ENCODE results near the gene POLR2L.

Gene POLR2L

DNA sequence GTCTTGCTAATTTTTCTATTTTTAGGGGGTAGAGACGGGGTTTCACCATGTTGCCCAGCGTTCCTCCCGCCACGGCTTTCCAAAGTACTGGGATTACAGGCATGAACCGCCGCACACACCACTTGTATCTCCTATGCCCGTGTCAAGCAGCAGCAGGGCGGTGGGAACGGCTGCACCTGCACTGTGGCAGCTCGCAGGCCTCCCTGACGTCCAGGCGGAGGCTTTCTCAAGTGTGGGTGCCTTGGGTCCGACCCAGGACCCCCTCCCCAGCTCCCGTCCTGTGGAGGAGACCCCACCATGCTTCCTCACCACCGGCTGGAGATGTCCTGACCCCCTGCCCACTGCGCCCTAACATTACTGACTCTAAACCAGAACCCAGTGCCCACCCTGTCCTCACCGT is 26.1 kb upstream of the POLR2L start:
- no peak for DNase-seq

DNA sequence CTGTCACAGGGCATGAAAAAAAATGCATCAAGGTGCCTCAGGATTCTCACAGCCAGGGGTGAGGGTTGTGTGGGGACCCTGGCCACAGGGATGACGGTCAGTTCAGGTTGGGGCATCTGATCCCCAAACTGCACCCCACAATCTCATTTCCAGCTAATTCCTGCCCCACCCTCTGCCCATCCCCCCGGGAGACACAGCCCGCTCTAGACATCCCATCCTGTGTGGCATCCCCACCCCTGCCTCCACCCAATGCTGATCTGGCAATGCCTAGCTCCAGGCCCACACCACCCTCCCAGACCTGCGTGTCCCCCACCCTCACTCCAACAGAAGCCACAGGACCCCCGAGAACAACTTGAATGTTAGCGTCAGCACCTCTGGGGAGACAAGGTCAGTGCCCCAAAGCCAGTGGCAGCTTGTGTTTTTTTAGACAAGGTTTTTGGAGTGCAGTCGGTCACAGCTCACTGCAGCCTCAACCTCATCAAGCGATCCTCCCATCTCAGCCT is 25.6 kb upstream of the POLR2L start:
- no peak for DNase-seq

DNA sequence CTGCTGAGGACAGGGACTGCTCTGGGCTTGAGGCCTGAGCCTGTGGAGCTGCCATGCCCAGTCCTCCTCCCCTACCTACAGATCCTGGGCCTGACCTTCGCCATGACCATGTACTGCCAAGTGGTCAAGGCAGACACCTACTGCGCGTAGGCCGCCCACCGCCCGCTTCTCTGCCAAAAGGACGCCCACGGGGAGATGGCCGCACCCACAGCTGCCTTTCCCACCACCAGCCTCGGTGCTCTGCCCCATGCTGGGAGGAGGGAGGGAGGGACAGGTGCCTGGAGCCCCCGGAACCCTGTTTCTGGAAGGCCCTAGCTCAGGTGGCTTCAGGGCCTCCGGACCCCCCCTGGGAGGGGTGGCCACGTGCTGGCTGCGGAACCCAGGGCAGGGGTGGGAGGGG is 24.2 kb upstream of the POLR2L start:
- DNase-seq = no peak

DNA sequence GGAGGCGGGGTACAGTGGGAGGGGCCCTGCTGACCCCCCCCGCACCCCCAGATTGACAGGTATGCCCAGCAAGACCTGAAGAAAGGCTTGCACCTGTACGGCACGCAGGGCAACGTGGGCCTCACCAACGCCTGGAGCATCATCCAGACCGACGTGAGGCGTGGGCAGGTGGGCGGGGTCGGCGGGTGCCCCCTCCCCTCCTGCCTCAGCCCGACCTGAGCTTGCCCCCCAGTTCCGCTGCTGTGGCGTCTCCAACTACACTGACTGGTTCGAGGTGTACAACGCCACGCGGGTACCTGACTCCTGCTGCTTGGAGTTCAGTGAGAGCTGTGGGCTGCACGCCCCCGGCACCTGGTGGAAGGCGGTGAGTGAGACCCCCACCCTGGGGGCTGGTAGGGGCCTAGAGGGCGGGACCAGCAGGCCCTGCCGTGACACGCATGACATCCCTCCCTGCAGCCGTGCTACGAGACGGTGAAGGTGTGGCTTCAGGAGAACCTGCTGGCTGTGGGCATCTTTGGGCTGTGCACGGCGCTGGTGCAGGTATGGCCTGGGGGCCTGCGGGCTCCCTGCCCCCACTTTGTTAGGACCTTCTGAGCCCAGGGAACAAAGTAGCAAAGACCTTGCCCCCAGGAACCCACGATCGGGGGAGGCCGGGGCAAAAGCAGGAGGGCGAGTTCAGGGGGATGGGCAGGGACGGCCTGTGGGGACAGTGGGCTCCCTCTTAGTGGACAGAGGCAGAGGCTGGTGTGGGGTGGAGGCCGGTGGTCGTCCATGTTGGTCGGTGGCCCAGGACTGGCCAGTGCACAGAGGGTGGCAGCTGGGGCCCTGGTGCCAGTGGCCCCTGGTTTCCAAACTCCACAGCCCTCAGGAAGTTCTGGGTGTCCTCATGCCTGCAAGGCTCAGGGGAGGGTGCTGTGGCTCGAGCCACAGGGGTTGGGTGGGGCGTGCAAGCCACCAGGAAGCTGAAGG is 23.4 kb upstream of the POLR2L start:
- DNase-seq = no peak

DNA sequence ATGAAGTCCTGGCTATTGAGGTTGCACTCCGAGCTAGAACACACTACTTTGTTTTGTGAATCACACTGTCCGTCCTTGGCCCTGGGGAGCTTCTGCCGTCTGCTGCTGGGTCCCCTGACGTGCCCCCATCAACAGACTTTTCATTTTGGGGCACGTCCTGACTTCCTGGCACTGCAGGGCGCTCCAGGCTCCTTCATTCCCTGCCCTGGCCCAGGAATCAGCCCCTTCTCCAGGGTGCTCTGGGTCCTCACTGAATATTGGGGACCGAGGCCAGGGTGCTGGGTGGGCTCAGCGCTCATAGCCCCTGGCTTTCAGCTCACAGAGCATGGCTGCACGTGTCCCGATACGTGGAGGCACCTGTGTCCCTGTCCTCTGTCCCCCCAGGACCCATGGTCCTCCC is 22.6 kb upstream of the POLR2L start:
- DNase-seq = no peak

DNA sequence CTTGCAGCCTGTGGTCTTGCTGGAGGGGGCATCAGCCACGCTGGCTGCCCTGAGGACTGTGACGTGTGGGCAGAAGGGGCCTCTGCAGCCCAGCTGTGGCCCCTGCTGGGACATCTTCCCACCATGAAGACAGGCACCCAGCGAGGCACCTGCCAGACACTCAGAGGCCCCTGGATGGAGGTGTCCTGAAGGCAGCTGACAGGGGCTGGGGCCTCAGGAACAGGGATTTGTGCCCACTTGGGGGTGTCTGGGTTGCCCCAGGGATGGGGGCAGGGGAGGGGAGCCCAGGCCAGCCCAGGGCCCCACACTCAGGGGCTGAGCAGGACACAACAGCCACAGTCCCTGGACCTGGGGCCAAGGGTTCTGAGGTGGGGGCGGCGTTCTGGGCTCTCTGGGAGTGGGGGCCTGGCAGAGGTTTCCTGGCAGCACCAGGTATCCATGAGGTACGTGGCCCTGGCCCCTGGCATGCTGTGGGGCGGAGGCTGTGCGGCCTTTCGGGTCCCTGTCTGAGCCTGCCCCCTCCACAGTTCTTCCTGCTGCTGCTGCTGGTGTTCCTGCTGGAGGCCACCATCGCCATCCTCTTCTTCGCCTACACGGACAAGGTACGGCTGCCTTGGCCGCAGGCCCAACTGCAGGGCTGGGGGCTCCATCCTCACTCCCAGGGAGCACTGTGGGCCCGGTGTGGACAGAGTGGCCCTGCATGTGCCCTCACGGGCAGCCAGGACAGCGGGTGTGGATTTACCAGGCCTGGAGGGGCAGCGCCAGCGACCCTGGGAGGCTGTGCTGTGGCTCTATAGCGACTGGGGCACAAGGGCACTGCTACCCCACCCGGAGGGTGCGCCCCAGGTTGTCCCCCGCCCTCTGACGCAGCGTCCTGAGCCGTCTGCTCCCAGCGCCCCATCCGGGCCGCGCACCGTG is 21.8 kb upstream of the POLR2L start:
- DNase-seq = no peak

DNA sequence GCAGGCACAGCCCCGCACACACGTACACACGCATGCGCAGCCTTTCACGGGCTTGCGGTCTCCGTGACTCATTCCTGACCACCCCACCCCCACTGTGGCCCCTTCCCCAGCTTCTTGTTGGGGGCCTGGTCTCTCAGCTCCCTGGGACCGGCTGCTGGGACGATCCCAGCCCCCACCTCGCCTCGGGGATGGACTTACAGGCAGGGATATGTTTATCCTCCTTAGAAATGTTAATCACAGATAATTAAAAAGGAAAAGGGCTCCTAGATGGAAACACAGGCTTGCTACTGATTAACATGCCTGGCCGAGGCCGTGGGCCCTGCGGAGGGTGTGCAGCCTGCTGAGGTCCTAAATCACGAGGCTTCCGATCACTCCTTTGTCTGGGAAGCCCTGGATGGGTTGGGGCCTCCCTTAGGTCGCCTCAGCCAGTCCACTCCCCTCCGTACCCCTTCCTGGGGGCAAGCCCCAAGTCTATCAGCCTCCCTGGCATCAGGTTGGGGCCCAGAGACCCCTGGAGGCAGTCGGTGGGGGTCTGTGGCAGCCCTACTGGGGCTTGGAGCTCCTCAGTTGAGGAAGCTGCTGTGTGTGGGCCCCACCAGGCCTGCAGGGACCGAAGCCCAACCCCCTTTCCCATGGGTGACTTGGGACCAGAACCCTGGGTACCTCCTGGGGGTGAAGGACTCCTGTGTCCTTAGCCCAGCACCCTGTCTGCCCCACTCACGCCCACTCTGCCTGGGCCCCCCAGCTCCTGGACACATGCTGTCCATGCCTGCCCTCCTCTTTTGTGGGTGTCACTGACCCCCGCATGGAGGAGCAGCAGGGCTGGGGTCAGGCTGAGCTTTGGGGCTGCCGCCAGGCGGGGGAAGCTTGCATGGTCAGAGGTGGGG is 20.9 kb upstream of the POLR2L start:
- DNase-seq = no peak

DNA sequence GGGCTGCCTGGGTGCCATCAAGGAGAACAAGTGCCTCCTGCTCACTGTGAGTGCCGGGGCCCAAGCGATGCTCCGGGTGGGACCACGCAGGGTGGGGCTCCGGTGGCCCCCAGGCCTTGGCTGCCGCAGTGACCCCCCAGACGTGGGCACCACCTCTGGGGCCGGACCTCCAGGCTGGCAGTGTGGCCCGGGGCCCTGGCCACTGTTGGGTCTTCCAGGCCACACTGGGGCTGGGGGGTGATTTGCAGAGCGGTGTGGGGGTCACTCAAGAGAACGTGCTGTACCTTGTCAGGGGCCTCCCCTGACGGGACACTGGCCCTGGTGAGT is 20.3 kb upstream of the POLR2L start:
- DNase-seq = no peak

DNA sequence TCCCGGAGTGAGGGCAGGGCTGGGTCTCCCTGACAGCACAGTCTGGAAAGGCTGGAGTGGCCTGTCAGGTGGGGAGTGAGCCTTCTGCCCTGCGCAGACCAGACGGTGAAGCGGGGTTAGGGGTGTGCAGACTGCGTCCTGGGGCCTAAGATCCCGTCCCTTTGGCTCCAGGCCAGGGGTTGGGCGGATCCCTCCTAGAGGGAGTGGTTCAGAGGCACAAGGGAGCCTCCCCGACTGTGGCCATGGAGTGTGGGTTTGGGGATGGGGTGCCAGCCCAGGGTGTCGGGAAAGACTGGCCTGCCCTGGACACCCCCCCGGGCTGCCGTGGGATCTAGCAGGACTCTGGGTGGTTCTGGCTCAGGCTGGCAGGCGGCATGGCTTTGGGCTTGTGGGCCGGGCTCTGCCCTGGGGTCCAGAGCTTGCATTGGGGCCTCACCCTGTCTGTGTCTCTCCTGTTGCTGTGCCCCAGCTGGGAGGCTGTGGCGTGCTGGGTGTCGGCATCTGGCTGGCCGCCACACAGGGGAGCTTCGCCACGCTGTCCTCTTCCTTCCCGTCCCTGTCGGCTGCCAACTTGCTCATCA is 19.8 kb upstream of the POLR2L start:
- no peak for DNase-seq

DNA sequence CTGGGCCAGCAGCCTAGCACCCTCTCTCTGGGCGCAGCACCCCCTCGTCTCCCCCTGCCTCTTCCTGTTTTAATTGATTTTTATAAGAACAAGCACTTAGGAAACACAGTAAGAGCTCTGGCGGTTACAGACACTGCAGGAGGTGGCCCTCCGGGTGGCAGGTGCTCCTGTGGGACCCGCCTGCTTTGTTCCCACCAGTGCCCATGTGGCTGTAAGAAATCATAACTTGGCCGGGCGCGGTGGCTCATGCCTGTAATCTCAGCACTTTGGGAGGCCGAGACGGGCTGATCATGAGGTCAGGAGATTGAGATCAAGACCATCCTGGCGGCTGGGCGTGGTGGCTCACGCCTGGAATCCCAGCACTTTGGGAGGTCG is 18.8 kb upstream of the POLR2L start:
- DNase-seq = no peak

DNA sequence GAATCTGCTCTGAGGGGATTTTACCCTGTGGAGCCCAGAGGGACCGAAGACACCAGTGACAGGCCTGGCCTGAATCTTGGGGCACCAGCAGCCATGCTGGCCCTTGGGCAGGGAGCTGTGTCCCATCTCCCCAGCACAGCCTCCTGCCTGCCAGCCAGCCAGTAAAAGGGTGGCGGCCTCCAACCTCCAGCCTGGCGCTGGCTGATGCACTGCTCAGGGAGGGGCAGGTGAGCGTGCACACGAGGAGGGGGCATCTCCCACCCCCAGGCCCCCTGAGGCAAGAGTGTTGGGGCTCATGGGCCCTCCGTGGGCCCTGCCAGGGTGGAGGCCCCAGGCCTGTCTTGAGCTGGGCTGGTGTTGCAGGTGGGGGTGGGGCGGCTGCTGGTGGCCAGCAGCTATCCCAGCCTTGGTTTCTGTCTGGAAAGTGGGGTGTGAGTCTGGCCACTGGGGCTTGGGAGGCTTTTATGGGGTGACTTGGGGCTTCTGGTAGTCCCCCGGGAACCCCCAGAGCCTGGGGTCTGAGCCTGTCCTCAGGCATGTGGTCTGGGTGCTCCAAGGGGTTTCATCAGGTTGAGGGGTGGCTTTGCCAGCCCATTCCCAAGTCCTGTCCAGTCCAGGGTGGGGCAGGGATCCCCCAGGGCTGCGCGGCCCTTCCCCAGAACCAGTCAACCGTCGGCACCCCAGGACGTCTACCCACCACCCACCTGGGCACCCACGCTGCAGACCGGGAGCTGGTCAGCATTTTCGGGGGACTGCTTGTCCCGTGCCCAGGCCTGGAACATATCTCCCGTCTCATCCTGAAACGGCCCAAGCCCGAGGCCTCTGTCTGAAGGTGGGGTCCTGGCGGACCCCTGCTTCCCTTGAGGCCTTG is 18.1 kb upstream of the POLR2L start:
- no peak for DNase-seq

DNA sequence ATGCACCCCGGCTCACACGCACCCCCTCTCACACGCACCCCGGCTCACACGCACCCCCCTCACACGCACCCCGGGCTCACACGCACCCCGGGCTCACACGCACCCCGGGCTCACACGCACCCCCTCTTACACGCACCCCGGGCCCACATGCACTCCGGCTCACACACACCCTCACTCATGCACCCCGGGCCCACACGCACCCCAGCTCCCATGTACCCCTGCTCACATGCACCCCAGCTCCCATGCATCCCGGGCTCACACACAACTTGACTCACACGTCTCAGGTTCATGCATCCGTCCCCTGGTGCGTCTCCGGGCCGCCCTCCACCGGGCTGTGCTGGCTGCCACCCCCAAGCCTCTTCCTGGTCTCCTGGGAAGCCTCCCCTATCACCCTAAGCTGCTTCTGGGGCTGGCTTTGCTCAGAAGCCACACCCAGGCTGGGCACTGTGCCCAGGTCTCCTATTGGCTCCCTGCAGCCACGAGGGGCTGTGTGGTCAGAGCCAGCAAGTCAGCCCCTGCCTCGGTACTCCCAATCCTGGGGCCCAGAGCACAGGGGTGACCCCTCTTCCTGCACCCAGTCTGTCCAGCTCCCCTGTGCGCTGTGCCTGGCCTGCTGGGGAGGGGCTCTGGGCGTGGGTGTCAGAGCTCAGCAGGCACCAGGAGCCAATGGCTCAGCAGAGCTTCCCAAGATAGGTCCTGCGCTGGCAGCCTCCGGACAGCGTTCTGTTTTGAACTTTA is 17.2 kb upstream of the POLR2L start:
- DNase-seq = peak; percentile 25

DNA sequence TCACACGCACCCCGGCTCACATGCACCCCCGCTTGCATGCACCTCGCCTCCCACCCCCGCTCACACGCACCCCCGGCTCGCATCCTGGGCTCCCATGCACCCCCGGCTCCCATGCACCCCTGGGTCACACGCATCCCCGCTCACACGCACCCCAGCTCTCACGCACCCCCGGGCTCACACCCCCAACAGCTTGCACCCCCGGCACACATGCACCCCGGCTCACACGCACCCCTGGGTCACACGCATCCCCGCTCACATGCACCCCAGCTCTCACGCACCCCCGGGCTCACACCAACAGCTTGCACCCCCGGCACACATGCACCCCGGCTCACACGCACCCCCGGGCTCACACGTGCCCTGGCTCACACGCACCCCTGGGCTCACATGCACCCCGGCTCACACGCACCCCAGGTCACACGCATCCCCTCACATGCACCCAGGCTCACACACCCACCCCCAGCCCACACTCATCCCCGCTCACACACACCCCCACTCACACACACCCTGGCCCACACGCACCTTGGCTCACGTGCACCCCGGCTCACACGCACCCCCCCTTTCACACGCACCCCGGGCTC is 16.5 kb upstream of the POLR2L start:
- no peak for DNase-seq

DNA sequence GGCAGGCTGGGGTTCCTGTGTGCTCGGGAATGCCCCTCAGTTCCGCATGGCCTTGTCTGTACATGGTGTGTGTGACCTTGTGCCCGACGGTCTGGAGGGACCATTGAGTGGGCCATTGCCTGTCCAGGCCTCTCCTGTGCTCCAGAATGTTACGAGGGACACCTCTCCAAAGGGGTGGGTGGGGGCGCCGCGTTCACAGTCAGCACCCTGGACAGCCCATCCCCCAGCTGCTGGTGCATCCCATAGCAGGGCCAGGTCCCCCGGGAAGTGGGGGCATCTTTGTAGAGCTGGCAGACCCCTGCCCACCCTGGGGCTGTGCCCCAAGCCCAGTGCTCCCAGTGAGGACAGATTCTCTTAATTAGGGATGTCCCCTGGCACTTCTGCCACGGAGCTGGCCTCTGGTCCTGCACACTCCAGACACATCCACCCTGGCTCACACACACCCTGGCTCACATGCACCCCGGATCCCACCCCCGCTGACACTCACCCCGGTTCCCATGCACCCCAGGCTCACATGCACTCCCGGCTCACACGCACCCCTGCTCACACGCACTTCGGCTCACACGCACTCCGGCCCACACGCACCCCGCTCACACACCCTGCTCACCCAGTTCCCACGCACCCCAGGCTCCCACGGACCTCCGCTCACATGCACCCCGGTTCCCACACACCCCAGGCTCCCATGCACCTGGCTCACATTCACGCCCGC is 15.9 kb upstream of the POLR2L start:
- no peak for DNase-seq

DNA sequence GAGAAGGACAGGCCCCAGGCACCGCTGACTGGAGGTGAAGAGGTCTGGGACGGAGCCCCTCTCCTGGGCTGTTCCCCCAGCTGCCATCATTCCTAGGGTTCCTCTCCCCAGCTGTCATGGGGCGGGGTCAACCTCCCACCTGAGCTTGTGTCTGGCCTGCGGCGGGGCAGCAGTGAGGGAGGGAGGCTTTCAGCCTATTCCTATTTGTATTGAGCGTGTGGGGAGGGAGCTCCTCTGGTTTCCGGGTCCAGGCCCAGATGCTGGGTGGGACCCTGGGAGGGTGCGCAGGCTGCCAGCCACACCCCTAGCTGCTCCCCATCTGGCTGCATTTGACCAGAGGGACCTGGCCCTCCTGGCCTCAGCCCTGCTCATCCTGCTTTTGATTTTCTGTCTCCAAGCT is 14.1 kb upstream of the POLR2L start:
- no peak for DNase-seq

DNA sequence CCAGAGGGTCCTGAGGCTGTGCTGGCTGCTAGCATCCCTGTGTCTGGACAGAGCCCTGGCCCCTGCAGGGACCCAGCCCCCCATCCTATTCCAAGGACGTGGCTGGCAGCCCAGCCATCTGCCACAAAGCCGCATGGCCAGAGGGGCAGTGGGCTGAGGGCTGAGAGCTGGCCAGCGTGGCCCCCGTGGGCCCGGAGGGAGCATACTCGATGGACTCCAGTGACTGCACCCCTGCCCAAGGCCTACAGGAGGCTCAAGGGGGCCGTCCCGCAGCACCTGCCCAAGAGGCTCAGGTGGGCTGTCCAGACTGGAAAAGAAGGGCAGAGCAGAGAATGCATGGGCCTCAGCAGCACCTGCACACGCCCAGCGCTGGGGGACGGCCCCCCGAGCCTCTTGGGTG is 13.5 kb upstream of the POLR2L start:
- DNase-seq = no peak

DNA sequence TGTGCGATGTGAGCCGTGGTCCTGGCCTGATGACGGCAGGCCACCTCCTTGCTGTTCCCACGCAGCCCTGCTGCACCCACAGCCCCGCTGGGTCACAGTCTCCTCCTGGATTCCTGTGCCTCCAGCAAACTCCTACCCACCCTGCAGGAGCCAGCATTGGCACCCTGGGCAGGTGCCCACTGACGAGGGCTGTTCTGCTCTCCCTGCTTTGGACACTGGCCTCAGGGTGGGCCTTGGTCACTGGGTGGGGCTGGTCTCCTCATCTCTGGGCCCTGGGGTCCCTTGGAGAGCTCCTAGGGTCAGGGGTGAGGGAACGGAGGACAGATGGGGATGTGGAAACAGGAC is 13.0 kb upstream of the POLR2L start:
- no peak for DNase-seq

DNA sequence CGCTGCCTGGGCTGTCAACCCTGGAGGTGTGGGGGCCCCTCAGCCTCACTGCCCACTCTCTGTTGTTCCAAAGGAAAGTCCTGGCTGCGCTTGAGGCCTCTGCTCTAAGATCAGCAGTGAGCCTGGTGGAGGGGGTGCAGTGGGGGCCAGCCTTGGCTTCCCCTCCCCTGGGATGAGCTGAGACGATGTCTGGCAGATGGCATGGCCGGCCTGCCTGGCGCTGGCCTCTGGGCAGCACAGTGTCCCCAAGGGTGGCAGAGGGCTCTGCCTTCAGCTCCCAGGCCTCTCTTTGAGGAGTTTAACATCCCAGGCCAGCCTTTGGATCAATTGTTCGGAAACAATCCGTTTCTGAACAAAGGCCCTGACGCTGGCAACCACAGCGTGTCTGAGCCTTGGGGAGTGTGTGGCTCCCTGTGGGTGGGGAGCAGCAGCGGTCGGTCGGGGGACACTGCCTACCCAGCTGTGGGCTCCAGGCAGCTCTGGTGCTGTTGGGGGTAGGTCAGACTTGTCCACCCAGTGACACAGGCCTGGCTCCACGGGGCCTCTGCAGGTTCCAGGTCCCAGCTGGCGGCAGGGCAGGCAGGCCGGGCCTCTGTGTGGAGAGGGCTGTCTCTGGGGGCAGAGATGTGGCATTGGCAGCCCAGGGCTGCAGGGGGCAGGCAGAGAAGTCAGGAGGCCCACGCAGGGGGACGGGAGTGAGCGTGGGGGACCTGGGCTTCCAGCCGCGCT is 12.4 kb upstream of the POLR2L start:
- no peak for DNase-seq
